ENCODE results near the gene NPAT. TPM values are rescaled to one million over a fixed set of nuclear protein-coding genes. Genes with fewer than 3 reads are reported as not detected.

The NPAT gene
- total RNA-seq, 1 experiment from 2014 or later = 11.0 TPM

DNA sequence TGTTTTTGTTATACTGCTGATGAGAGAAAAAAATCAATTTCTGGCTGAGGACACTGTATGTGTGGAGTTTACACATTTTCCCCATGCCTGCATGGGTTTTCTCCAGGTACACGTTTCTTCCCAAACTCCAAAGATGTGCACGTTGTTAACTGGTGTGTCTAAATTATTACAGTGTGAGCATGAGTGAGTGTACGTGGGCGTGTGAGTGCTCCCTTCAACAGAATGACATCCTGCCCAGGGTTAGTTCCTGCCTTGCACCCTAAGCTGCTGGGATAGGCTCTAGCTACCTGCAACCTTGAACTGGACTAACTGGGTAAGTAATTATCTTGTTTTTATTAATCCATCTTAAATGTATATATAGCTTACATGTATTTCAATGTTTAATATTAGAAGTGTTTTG, 5.5 kb downstream of the NPAT start:
- H3K4me1 Mint-ChIP-seq (ENCODE audit: insufficient read depth, unreplicated experiment) = peaks cover 35% of the 10 kb centered on the region
- H3K36me3 Mint-ChIP-seq (ENCODE audit: insufficient read depth, unreplicated experiment) = peaks cover 28% of the 10 kb centered on the region
- intact Hi-C loops (cut with micrococcal nuclease) = no loop called here
- BruUV-seq (replicated peaks) = no TSS peak
- no peak for DNase-seq (ENCODE audit: unreplicated experiment)
- ChIA-PET POLR2A (no interaction called here), CTCF (no interaction called here)
- no peak overlapping the region for H3K27ac Mint-ChIP-seq (ENCODE audit: low read depth, unreplicated experiment)
- H3K4me3 Mint-ChIP-seq (ENCODE audit: unreplicated experiment) = no peak overlapping the region
- no peaks in the 10 kb centered on the region for H3K9me3 Mint-ChIP-seq (ENCODE audit: unreplicated experiment)
- no peaks in the 10 kb centered on the region for H3K27me3 Mint-ChIP-seq (ENCODE audit: insufficient read depth, unreplicated experiment)
- TF ChIP-seq, protein P1, sequence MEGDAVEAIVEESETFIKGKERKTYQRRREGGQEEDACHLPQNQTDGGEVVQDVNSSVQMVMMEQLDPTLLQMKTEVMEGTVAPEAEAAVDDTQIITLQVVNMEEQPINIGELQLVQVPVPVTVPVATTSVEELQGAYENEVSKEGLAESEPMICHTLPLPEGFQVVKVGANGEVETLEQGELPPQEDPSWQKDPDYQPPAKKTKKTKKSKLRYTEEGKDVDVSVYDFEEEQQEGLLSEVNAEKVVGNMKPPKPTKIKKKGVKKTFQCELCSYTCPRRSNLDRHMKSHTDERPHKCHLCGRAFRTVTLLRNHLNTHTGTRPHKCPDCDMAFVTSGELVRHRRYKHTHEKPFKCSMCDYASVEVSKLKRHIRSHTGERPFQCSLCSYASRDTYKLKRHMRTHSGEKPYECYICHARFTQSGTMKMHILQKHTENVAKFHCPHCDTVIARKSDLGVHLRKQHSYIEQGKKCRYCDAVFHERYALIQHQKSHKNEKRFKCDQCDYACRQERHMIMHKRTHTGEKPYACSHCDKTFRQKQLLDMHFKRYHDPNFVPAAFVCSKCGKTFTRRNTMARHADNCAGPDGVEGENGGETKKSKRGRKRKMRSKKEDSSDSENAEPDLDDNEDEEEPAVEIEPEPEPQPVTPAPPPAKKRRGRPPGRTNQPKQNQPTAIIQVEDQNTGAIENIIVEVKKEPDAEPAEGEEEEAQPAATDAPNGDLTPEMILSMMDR (IDR thresholded peaks at IDR 0.05; ENCODE audit: unreplicated experiment) = no peak

DNA sequence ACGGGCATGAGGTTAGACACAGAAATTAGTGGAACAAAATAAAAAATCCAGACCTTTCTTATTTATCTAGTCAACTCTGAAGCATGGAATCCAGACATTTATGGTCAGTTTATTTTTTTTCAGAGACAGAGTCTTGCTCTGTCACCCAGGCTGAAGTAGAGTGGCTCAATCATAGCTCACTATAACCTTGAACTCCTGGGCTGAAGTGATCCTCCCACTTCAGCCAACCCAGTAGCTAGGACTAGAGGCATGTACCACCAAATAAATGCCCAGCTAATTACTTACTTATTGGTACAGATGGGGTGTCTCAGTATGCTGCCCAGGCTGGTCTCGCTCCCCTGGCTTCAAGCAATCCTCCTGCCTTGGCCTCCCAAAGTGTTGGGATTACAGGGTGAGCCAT, 8.7 kb downstream of the NPAT start:
- DNase-seq (ENCODE audit: unreplicated experiment) = no peak
- intact Hi-C loops (cut with micrococcal nuclease) = no loop called here
- Mint-ChIP-seq H3K4me1 (ENCODE audit: insufficient read depth, unreplicated experiment) (peaks cover 13% of the 10 kb centered on the region), H3K27ac (ENCODE audit: low read depth, unreplicated experiment) (no peak overlapping the region), H3K36me3 (ENCODE audit: insufficient read depth, unreplicated experiment) (peaks cover 42% of the 10 kb centered on the region), H3K9me3 (ENCODE audit: unreplicated experiment) (no peaks in the 10 kb centered on the region), H3K4me3 (ENCODE audit: unreplicated experiment) (no peak overlapping the region), H3K27me3 (ENCODE audit: insufficient read depth, unreplicated experiment) (no peaks in the 10 kb centered on the region)
- ChIA-PET CTCF (interaction anchor here (0.8 to 1.0 kb wide), 2 partner anchors 10 to 73 kb away, joined by 4 to 6 read pairs; partner anchors contain the start of gene ATM), POLR2A (interaction anchor here (0.7 to 2.5 kb wide), 3 partner anchors 8 to 67 kb away, joined by 3 to 8 read pairs (median 8); partner anchors contain the start of genes ATM and NPAT)
- TF ChIP-seq, protein P1 (IDR thresholded peaks at IDR 0.05; ENCODE audit: unreplicated experiment) = no peak
- BruUV-seq (replicated peaks) = no TSS peak

DNA sequence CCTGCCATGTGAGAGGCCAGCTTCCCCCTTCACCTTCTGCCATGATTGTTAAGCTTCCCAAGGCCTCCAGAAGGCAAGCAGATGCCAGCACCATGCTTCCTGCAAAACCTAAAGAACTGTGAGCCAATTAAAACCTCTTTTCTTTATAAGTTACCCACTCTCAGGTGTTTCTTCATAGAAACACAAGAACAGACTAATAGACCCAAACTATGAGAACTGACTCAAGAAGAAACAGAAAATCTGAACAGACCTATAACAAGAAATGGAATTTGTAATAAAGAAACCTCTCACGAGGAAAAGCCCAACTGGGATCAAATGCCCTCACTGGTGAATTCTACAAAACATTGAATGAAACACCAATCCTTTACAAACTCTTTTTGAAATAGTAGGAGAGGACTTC, 12.0 kb downstream of the NPAT start:
- H3K4me1 Mint-ChIP-seq (ENCODE audit: insufficient read depth, unreplicated experiment) = no peaks in the 10 kb centered on the region
- intact Hi-C loops (cut with micrococcal nuclease) = no loop called here
- DNase-seq (ENCODE audit: unreplicated experiment) = no peak
- no peak overlapping the region for H3K4me3 Mint-ChIP-seq (ENCODE audit: unreplicated experiment)
- TF ChIP-seq, protein P1 (IDR thresholded peaks at IDR 0.05; ENCODE audit: unreplicated experiment) = no peak
- H3K27me3 Mint-ChIP-seq (ENCODE audit: insufficient read depth, unreplicated experiment) = no peaks in the 10 kb centered on the region
- ChIA-PET POLR2A (interaction anchor here (1.5 kb wide), 2 partner anchors 9 to 10 kb away, joined by 6 to 8 read pairs; no protein-coding TSS in a partner anchor), CTCF (interaction anchor here (0.5 kb wide), 1 partner anchor 21 kb away, joined by 3 read pairs; no protein-coding TSS in a partner anchor)
- no TSS peak for BruUV-seq (replicated peaks)
- peaks cover 65% of the 10 kb centered on the region for H3K36me3 Mint-ChIP-seq (ENCODE audit: insufficient read depth, unreplicated experiment)
- no peak overlapping the region for H3K27ac Mint-ChIP-seq (ENCODE audit: low read depth, unreplicated experiment)
- no peaks in the 10 kb centered on the region for H3K9me3 Mint-ChIP-seq (ENCODE audit: unreplicated experiment)

DNA sequence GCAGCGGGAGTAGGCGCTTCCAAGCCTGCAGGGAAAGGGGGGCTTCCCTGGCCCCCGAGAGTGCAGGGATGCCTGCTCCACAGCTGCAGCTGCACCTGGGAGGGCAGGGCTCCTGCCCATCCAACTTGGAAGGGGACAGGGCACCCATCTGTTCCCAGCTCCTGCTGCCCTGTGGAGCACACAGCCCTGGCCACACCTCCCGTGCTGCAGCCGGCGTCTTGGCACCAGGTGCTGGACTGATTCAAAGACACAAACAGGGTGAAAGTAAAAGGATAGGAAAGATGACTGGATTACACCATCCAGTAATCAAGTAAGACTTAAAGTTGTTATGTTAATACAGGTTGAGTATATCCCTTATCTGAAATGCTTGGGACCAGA, 14.8 kb downstream of the NPAT start:
- Mint-ChIP-seq H3K36me3 (ENCODE audit: insufficient read depth, unreplicated experiment) (peaks cover 56% of the 10 kb centered on the region), H3K4me3 (ENCODE audit: unreplicated experiment) (no peak overlapping the region), H3K4me1 (ENCODE audit: insufficient read depth, unreplicated experiment) (no peaks in the 10 kb centered on the region), H3K27ac (ENCODE audit: low read depth, unreplicated experiment) (no peak overlapping the region), H3K27me3 (ENCODE audit: insufficient read depth, unreplicated experiment) (no peaks in the 10 kb centered on the region), H3K9me3 (ENCODE audit: unreplicated experiment) (peaks cover 6% of the 10 kb centered on the region)
- no TSS peak for BruUV-seq (replicated peaks)
- CTCF ChIA-PET = no interaction called here
- TF ChIP-seq, protein P1 (IDR thresholded peaks at IDR 0.05; ENCODE audit: unreplicated experiment) = no peak
- POLR2A ChIA-PET = no interaction called here
- intact Hi-C loops (cut with micrococcal nuclease) = no loop called here
- no peak for DNase-seq (ENCODE audit: unreplicated experiment)
